IMR-90 (cell line): Measurements from ENCODE around the gene ERG. TPM values are rescaled to one million over a fixed set of nuclear protein-coding genes. Genes with fewer than 3 reads are reported as not detected.

Experiments
- ATAC-seq: fragments of 200-7000 bp; cut with Tn5 transposase; 2 replicates; pipeline ENCODE4 v1.9.1; 2020; ENCODE audit warnings: low read depth, mild to moderate bottlenecking, moderate library complexity
- BruUV-seq: library from RNA; stranded (reverse); fragments of 400-500 nt; replicated peaks from 2 replicates; lab custom pipeline; 2021; lab: Mats Ljungman, UMichigan
- CTCF ChIA-PET: fragments of 300-600 bp; formaldehyde crosslinking; extraction: SDS; loops from one replicate; lab custom pipeline; 2021; ENCODE audit warnings: antibody characterized with exemption; lab: Yijun Ruan, JAX
- POLR2A ChIA-PET: fragments of 300-600 bp; sonication (Branson Sonifier 250); formaldehyde crosslinking; loops from one replicate; lab custom pipeline; 2022; ENCODE audit warnings: antibody characterized with exemption; ENCODE audit not compliant: unreplicated experiment; lab: Charles Lee
- DNase-seq: peaks from one replicate; pipeline ENCODE4 v3.0.0; 2013
- H2AFZ ChIP-seq: replicated peaks from 2 replicates; pipeline ENCODE3; 2013; ENCODE audit warnings: low read length, mild to moderate bottlenecking; ENCODE audit not compliant: poor library complexity
- H2AK5ac ChIP-seq: 2 replicates; pipeline ENCODE4 v1.6.1; 2013; ENCODE audit warnings: low read depth, low read length, inconsistent platforms
- H2AK9ac ChIP-seq: replicated peaks from 2 replicates; pipeline ENCODE3; 2013; ENCODE audit warnings: mild to moderate bottlenecking, low read depth, low read length, moderate library complexity; ENCODE audit not compliant: poor library complexity
- H2BK120ac ChIP-seq: 2 replicates; pipeline ENCODE4 v1.6.1; 2013; ENCODE audit warnings: low read depth, low read length, inconsistent platforms
- H2BK15ac ChIP-seq: 3 replicates; pipeline ENCODE4 v1.6.1; 2013; ENCODE audit warnings: low read depth, low read length, inconsistent platforms
- H2BK20ac ChIP-seq: 2 replicates; pipeline ENCODE4 v1.6.1; 2013; ENCODE audit warnings: low read depth, mild to moderate bottlenecking, inconsistent platforms, low read length, moderate library complexity
- H2BK5ac ChIP-seq: 2 replicates; pipeline ENCODE4 v1.6.1; 2013; ENCODE audit warnings: mild to moderate bottlenecking, low read depth, low read length, inconsistent platforms; ENCODE audit not compliant: poor library complexity, severe bottlenecking
- H3K14ac ChIP-seq: replicated peaks from 2 replicates; pipeline ENCODE4 v1.6.1; 2013; ENCODE audit warnings: low read depth, low read length, inconsistent platforms
- H3K18ac ChIP-seq: 2 replicates; pipeline ENCODE4 v1.6.1; 2013; ENCODE audit warnings: low read depth, low read length, control low read depth
- H3K23ac ChIP-seq: 2 replicates; pipeline ENCODE4 v1.6.1; 2013; ENCODE audit warnings: low read depth, low read length, inconsistent platforms
- H3K27ac ChIP-seq: 2 replicates; pipeline ENCODE4 v1.5.1; 2013; ENCODE audit warnings: mild to moderate bottlenecking, control low read depth, low read length; ENCODE audit not compliant: insufficient read depth
- H3K27me3 ChIP-seq: 2 replicates; pipeline ENCODE4 v1.6.1; 2013; ENCODE audit warnings: low read length; ENCODE audit not compliant: control insufficient read depth, insufficient read depth
- H3K36me3 ChIP-seq: 2 replicates; pipeline ENCODE4 v1.6.1; 2013; ENCODE audit warnings: low read length, mixed read lengths; ENCODE audit not compliant: control insufficient read depth, insufficient read depth
- H3K4ac ChIP-seq: 2 replicates; pipeline ENCODE4 v1.6.1; 2013; ENCODE audit warnings: low read depth, low read length, inconsistent platforms
- H3K4me1 ChIP-seq: 2 replicates; pipeline ENCODE4 v1.6.1; 2013; ENCODE audit warnings: low read length, mixed read lengths; ENCODE audit not compliant: control insufficient read depth, insufficient read depth
- H3K4me2 ChIP-seq: 2 replicates; pipeline ENCODE4 v1.6.1; 2013; ENCODE audit warnings: low read depth, mild to moderate bottlenecking, control low read depth, low read length, moderate library complexity
- H3K4me3 ChIP-seq: 2 replicates; pipeline ENCODE4 v1.5.1; 2013; ENCODE audit warnings: low read depth, mild to moderate bottlenecking, control low read depth, low read length, moderate library complexity; ENCODE audit not compliant: insufficient read depth
- H3K56ac ChIP-seq: 2 replicates; pipeline ENCODE4 v1.6.1; 2013; ENCODE audit warnings: low read length, inconsistent platforms; ENCODE audit not compliant: insufficient read depth; ENCODE audit errors: extremely low read depth
- H3K79me1 ChIP-seq, 2 experiments: 2 replicates each; pipeline ENCODE4 v1.6.1; 2013; ENCODE audit warnings: low read length in 2 of 2, inconsistent platforms in 1 of 2, low read depth in 1 of 2
- H3K9ac ChIP-seq: 2 replicates; pipeline ENCODE4 v1.6.1; 2013; ENCODE audit warnings: low read depth, low read length, control low read depth
- H3K9me1 ChIP-seq: 2 replicates; pipeline ENCODE4 v1.6.1; 2013; ENCODE audit warnings: low read length, inconsistent platforms; ENCODE audit not compliant: insufficient read depth
- H3K9me3 ChIP-seq: 2 replicates; pipeline ENCODE4 v1.6.1; 2013; ENCODE audit warnings: low read length; ENCODE audit not compliant: control insufficient read depth, insufficient read depth
- H4K20me1 ChIP-seq: 2 replicates; pipeline ENCODE4 v1.6.1; 2013; ENCODE audit warnings: low read length, inconsistent platforms; ENCODE audit not compliant: insufficient read depth
- H4K5ac ChIP-seq: 2 replicates; pipeline ENCODE4 v1.6.1; 2013; ENCODE audit warnings: mild to moderate bottlenecking, low read depth, low read length, control low read depth
- H4K8ac ChIP-seq, 2 experiments: 2 replicates each; pipeline ENCODE4 v1.6.1; 2013; ENCODE audit warnings: low read depth in 2 of 2, low read length in 2 of 2, control low read depth in 1 of 2, inconsistent platforms in 1 of 2
- H4K91ac ChIP-seq: 2 replicates; pipeline ENCODE4 v1.6.1; 2013; ENCODE audit warnings: low read depth, low read length, inconsistent platforms; ENCODE audit not compliant: insufficient read depth
- BHLHE40 ChIP-seq: fragments of 150-350 bp; IDR thresholded peaks from 2 replicates; pipeline ENCODE4 v1.6.1; 2016; ENCODE audit warnings: mild to moderate bottlenecking, low read depth, low read length
- CHD1 ChIP-seq: IDR thresholded peaks from 2 replicates; pipeline ENCODE4 v1.6.1; 2012; ENCODE audit warnings: low read depth, low read length, improper control_type of control experiment
- RCOR1 ChIP-seq: IDR thresholded peaks from 2 replicates; pipeline ENCODE4 v1.6.1; 2012; ENCODE audit warnings: mild to moderate bottlenecking, low read length, improper control_type of control experiment; ENCODE audit not compliant: insufficient replicate concordance
- WGBS, 2 experiments: methylation state at CpG; one replicate each; pipeline versions ENCODE4 v1.1.5 to v1.1.7; 2013; ENCODE audit warnings: missing lambda C conversion rate in 2 of 2; ENCODE audit not compliant: insufficient read length in 1 of 2; ENCODE audit errors: extremely low coverage in 2 of 2; 5-methylcytosine and 5-hydroxymethylcytosine counted together
- dilution Hi-C: fragments of 300-500 bp; cut with HindIII; formaldehyde crosslinking; loops from one replicate; pipeline ENCODE4 v1.14.3; 2018; ENCODE audit warnings: low sequenced_read_pairs; ENCODE audit not compliant: unreplicated experiment
- in situ Hi-C: fragments of 300-500 bp; cut with MboI; formaldehyde crosslinking; loops from 3 replicates; pipeline ENCODE4 v1.14.3; 2019; ENCODE audit warnings: low sequenced_read_pairs, inconsistent platforms, mixed read lengths
- intact Hi-C: fragments of 100-400 bp; cut with micrococcal nuclease; formaldehyde crosslinking; loops from 2 replicates; pipeline ENCODE4 v1.10.0; 2022
- polyA plus RNA-seq, 3 experiments: library from polyadenylated mRNA; depleted of rRNA; stranded (reverse); fragments of >200 nt; gene quantifications; 2 replicates each; pipeline ENCODE4 v1.2.3, GENCODE V29; 2012; ENCODE audit warnings: low replicate concordance in 1 of 3
- total RNA-seq: library from RNA; depleted of rRNA; stranded (reverse); fragments of >200 nt; gene quantifications from 2 replicates; pipeline ENCODE4 v1.2.3, GENCODE V29; 2012

ERG gene
- total and polyA plus RNA-seq, 2 of the 4 experiments (the other 2 are of a cell fraction): not detected

GRCh38 chr21:38342739-38343138 lies 155.5 kb downstream of the ERG start:
- H2AK9ac ChIP-seq: no peak overlapping the region
- no TSS peak for BruUV-seq
- no peak overlapping the region for H4K5ac ChIP-seq
- in situ Hi-C loops: no loop called here
- no peaks in the 10 kb centered on the region for H3K79me1 ChIP-seq
- no peak overlapping the region for H2BK15ac ChIP-seq
- H3K9me3 ChIP-seq: no peaks in the 10 kb centered on the region
- no peaks in the 10 kb centered on the region; the same call in 1 of the 2 replicates for H3K9me1 ChIP-seq
- H4K91ac ChIP-seq: no peak overlapping the region
- no peak overlapping the region for H3K18ac ChIP-seq
- DNase-seq (no peak), ATAC-seq (no peak)
- H2AK5ac ChIP-seq: no peak overlapping the region
- ChIA-PET POLR2A (interaction anchor here (0.6 kb wide), 1 partner anchor 9 kb away, joined by 3 read pairs; no protein-coding TSS in a partner anchor), CTCF (interaction anchor here (2.0 kb wide), 1 partner anchor 9 kb away, joined by 10 read pairs; no protein-coding TSS in a partner anchor)
- no peak overlapping the region for H2BK20ac ChIP-seq
- peaks cover 3% of the 10 kb centered on the region; the same call in 1 of the 2 replicates for H3K4me1 ChIP-seq
- H3K4ac ChIP-seq: no peak overlapping the region
- no peaks in the 10 kb centered on the region for H4K20me1 ChIP-seq
- no peak overlapping the region for H2BK5ac ChIP-seq
- no peak overlapping the region for H3K4me2 ChIP-seq
- no peak overlapping the region for H3K56ac ChIP-seq
- H3K23ac ChIP-seq: no peak overlapping the region
- dilution Hi-C loops: no loop called here
- H2AFZ ChIP-seq: no peak overlapping the region
- no peaks in the 10 kb centered on the region for H3K27me3 ChIP-seq
- H3K14ac ChIP-seq: no peak overlapping the region
- intact Hi-C loops: no loop called here
- no peak overlapping the region for H3K27ac ChIP-seq
- no peak overlapping the region for H3K9ac ChIP-seq
- H2BK120ac ChIP-seq: no peak overlapping the region
- no peaks in the 10 kb centered on the region for H3K36me3 ChIP-seq
- no CpG with 5 or more reads among the region's 1 CpG for WGBS, 2 experiments
- no peak overlapping the region for H3K4me3 ChIP-seq
- TF ChIP-seq BHLHE40 (no peak), CHD1 (no peak), RCOR1 (no peak)
- no peak overlapping the region for H4K8ac ChIP-seq
